ENCODE results near the gene NYNRIN.

Gene NYNRIN

DNA sequence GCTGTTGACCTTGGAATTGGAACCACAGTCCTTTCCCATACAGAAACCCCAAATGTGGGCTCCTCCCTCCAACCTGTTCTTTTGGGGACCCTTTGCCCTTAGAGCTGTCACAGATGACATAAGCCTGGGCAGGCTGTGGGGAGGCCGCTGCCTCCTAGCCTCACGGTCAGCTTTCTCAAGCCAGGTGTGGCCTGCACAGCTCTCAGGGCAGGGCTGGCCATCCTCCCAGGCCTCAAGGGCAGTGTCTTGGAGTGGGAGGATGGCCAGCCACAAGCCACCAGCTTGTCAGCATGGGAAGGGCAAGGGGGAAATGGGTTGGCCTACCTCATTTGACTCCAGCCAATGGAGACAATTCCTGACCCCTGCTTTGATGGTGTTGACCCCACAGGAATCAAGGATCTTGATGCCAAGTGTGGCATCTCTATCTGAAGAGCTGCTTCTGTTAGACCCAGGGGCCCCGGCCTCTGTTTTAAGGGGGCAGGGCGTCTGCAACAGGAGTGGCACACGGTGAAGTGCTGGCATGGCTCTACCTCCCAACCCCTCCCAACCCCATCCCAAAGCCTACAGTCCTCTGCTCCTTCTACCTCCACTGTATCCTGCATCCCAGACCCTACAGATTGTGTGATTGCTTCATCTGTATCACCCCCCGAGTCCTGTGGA, 19.2 kb downstream of the NYNRIN start:
- TF ChIP-seq ZFX (IDR thresholded peaks at IDR 0.05; ENCODE audit: borderline replicate concordance) (no peak), CTCF (IDR thresholded peaks at IDR 0.05) (no peak)
- H3K27ac ChIP-seq = no peak overlapping the region

DNA sequence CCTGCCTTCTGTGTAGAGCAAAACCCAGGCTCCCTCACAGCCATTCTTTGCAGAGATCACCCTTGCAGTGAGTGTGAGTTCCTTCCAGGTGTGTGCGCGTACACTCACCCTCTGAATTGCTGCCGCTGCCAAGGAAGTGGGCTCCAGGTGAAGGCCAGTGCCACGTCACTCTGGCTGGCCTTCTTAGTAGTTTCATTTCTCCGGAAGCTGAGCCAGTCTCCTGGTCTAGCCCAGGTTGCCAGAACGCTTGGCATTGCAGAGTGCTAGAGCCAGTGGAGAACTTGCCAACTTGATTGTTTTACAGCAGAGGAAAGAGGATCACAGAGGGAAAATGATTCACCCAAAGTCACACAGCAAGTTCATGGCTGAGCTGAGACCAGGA, 19.7 kb downstream of the NYNRIN start:
- no peak overlapping the region for H3K27ac ChIP-seq
- no peak for TF ChIP-seq CTCF (IDR thresholded peaks at IDR 0.05)
- TF ChIP-seq ZFX (IDR thresholded peaks at IDR 0.05; ENCODE audit: borderline replicate concordance) = no peak

DNA sequence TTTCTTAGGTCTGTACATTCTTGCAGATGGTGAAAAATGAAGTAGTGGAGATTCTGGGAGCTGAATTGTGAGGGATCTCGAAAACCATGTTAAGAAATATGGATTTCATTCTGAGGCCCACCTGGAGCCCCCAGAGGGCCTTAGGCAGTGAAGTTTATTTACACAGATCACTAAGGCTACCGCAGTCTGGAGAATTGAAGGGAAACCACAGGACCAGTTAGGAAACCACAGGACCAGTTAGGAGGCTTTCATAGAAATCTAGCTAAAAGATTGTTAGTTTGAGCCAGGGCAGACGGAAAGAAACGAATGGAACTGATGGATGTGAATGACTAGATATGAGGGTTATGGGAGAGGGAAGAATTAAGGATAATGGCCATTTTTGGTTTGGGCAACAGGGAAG, 23.5 kb downstream of the NYNRIN start:
- H3K27ac ChIP-seq = no peak overlapping the region
- TF ChIP-seq CTCF (IDR thresholded peaks at IDR 0.05) = no peak
- TF ChIP-seq ZFX (IDR thresholded peaks at IDR 0.05; ENCODE audit: borderline replicate concordance) = no peak

DNA sequence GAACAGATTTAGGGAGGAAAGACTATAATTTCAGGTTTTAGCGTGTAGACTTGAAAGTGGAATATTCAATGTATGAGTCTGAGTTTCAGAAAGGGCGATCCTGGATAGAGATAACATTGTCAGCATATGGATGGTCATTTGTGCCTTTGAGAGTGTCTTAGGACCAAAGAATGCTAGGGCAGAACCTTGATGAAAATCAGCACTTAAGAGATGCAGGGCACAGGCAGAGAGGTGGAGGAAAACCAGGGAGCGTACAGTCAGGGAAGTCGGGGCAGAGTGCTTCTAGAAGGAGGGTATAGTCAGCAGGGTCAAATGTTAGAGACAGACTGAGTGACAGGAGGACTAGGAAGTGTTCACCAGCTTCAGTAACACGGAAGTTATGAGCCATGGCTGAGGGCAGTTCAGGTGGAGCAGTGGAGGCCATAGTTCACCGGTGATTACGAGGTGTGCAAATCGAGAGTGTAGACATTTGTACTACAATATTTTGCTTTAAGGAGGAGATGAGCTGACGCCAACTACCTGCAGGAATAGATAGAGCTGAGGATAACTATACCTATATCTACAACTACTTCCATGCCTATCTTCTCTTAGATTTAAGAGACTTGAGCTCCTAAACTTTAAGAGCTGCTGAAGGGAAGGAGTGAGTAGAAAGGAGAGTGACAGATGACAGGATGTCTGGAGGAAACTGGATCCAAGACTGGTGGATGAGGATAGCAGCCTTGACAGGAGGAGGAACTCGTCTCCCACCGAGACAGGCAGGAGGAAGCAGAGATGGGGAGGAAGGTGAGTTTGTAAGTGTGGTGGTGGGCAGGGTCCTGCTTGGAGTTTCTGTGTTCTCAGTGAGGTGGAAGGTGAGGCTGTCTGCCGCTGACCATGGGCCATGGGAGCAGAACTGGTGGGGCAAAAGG, 24.1 kb downstream of the NYNRIN start:
- TF ChIP-seq ZFX (IDR thresholded peaks at IDR 0.05; ENCODE audit: borderline replicate concordance) = no peak
- no peak for TF ChIP-seq CTCF (IDR thresholded peaks at IDR 0.05)
- no peak overlapping the region for H3K27ac ChIP-seq

DNA sequence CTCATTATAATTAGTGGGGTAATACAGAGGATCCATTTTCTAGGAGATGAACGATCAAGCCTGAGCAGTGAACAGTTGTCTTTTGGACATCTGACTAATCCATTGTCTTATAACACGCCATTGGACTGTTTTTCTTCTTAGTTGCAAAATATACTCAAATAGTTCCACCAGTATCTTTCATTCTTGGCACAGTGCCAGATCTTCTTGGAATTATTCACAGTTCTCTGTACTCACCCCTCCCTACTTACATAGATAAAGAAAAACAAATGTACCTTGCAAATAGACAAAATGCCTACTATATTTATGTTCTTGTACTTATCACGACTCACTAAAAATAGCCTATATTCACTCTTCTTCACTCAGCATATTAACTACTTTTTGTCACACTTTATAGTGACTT, 26.9 kb downstream of the NYNRIN start:
- TF ChIP-seq CTCF (IDR thresholded peaks at IDR 0.05) = no peak
- no peak for TF ChIP-seq ZFX (IDR thresholded peaks at IDR 0.05; ENCODE audit: borderline replicate concordance)
- H3K27ac ChIP-seq = no peak overlapping the region

DNA sequence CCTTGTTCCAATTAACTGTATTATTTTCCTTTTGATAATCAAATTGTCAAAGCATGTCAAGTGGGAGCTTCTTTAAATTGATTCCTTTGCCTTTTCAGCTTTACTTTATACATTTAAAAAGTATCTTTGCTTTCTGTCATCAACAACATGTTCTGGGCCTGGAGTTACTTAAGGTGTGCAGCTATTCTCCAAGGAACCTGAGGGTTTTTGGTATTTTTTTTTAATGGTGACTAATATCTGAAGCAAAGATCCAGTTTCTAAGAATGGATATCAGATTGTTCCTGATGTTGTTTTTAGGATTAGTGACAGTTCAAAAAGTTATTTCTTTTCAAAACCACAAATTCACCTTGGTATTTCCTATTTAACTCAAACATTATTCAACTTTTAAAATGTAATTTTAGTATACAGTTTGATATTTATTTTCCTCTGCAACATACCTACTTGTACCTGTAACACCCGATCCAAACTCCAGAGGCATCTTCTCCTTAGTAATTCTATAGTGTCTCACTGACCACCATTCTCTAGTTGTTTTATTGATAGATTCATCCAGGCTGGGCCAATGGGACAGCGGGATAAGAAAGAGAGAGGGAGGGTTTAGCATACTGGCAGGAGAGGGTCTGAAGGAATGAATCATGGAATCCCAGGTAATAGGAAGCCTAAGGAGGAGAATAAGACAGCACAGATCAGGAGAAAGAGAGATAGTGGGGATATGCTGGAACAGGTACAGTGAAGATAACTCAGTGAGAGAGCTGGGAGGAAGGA, 27.5 kb downstream of the NYNRIN start:
- no peak for TF ChIP-seq ZFX (IDR thresholded peaks at IDR 0.05; ENCODE audit: borderline replicate concordance)
- TF ChIP-seq CTCF (IDR thresholded peaks at IDR 0.05) = no peak
- H3K27ac ChIP-seq = no peak overlapping the region
